ENCODE measurements around the gene WSB1. TPM values are rescaled to one million over a fixed set of nuclear protein-coding genes. Genes with fewer than 3 reads are reported as not detected.

WSB1 gene
- total RNA-seq, 2 experiments from 2014 or later = 145 to 190 TPM

DNA sequence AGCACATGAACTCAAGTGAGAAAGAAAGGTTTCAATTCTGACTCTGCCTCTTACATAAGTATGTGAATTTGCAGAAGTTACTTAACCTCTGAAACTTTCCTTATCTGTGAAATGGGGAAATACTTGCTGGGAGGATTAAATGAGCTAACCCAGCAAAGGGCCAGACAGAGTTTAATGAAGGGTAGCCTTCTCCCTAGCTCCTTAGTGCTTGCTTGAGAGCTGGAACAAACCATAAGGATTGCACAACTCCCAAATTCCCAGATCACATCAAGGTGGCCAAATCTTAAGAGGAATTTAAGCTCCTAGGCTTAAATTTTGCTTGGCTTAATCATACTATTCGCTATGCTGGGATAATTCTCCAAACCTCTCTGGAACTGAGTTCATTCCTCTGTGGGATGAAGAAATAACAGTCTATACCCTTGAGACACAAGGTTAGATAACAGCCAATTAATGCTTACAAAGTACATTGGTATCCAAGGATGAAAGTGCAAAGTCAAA, 11.8 kb upstream of the WSB1 start:
- no peak overlapping the region for H3K4me3 Mint-ChIP-seq
- no peaks in the 10 kb centered on the region for H3K27me3 Mint-ChIP-seq
- H3K36me3 Mint-ChIP-seq (ENCODE audit: low read depth) = no peaks in the 10 kb centered on the region
- no peaks in the 10 kb centered on the region for H3K9me3 Mint-ChIP-seq (ENCODE audit: low read depth)
- intact Hi-C loops (cut with DNase I, micrococcal nuclease) = no loop called here
- H3K27ac Mint-ChIP-seq = no peak overlapping the region
- DNase-seq (no peak), ATAC-seq (no peak)
- no peaks in the 10 kb centered on the region for H3K4me1 Mint-ChIP-seq
- ChIA-PET POLR2A (no interaction called here), CTCF (no interaction called here)

DNA sequence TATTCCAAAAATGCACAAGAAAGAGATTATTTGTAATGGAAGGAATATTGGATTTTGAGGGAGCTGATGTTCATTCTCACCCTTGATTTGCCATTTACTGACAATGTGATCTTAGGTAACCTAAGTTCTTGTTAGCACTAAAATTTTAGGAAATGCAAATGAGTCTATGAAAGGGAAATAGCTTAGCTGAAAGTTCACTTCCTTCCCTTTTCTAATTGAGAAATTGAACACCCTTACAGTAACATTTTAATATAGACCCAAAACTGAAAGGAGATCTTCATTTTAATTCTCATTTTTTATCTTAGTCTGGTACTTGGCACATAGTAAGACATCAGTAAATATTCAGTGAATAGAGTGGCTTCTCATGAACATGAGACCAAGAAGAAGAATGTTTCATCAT, 10.9 kb upstream of the WSB1 start:
- no peaks in the 10 kb centered on the region for H3K27me3 Mint-ChIP-seq
- ATAC-seq (no peak), DNase-seq (no peak)
- H3K36me3 Mint-ChIP-seq (ENCODE audit: low read depth) = no peaks in the 10 kb centered on the region
- intact Hi-C loops (cut with DNase I, micrococcal nuclease) = no loop called here
- ChIA-PET POLR2A (no interaction called here), CTCF (no interaction called here)
- H3K27ac Mint-ChIP-seq = no peak overlapping the region
- no peaks in the 10 kb centered on the region for H3K4me1 Mint-ChIP-seq
- no peaks in the 10 kb centered on the region for H3K9me3 Mint-ChIP-seq (ENCODE audit: low read depth)
- no peak overlapping the region for H3K4me3 Mint-ChIP-seq

DNA sequence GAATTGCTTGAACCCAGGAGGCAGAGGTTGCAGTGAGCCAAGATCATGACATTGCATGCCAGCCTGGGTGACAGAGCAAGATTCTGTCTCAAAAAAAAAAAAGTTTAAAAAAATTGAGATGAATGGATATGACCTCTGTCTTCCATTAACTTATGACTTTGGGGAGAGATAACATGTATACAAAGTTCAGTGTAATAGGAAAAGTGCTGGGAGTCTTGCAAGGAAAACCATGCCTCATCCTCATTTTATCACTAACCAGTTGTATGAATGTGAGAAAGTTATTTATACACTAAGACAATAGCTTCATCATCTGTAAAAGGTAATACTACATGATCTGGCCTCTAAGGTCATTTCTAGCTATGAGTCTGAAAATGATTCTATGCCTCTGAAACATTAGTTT, 10.2 kb upstream of the WSB1 start:
- Mint-ChIP-seq H3K36me3 (ENCODE audit: low read depth) (no peaks in the 10 kb centered on the region), H3K27ac (no peak overlapping the region), H3K27me3 (peaks cover 2% of the 10 kb centered on the region), H3K9me3 (ENCODE audit: low read depth) (no peaks in the 10 kb centered on the region), H3K4me3 (no peak overlapping the region), H3K4me1 (no peaks in the 10 kb centered on the region)
- no peak for DNase-seq
- intact Hi-C loops (cut with DNase I, micrococcal nuclease) = no loop called here
- ChIA-PET CTCF (interaction anchor here (1.1 kb wide), 1 partner anchor 11 kb away, joined by 4 read pairs; no protein-coding TSS in a partner anchor), POLR2A (no interaction called here)
- no peak for ATAC-seq

DNA sequence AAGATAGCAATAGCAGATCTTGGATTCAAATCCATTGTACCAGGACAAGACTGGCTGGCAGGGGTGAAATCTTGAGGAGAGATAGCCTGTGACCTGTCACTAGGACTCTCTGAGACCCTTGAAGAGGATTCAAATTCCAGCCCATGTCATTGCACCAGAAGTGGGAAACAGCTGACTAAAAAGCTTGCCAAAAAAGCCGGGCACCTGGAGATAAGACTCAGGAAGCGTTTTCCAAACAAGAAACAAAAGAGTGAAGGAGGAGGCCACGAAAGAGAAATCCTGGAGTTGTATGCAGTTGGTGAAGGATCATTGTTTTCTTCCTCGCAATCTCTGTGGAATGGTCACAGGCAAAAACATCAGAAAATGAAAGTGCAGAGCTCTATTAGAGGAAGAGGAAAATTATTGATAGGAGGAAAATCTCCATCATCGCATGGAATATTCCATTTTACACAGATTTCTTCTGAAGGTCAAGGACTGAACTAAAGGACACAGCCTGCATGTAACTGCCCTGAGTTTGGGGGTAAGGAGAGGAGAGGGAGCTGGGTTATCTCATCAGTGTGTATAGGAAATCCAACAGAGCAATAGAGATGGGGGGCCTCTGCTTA, 9.0 kb upstream of the WSB1 start:
- H3K9me3 Mint-ChIP-seq (ENCODE audit: low read depth) = no peaks in the 10 kb centered on the region
- no peak overlapping the region for H3K4me3 Mint-ChIP-seq
- H3K27me3 Mint-ChIP-seq = peaks cover 2% of the 10 kb centered on the region
- CTCF ChIA-PET = interaction anchor here (0.6 kb wide), 1 partner anchor 363 kb away, joined by 3 read pairs; no protein-coding TSS in a partner anchor
- POLR2A ChIA-PET = no interaction called here
- no peaks in the 10 kb centered on the region for H3K36me3 Mint-ChIP-seq (ENCODE audit: low read depth)
- intact Hi-C loops (cut with DNase I, micrococcal nuclease) = no loop called here
- DNase-seq (no peak), ATAC-seq (no peak)
- H3K27ac Mint-ChIP-seq = no peak overlapping the region
- no peaks in the 10 kb centered on the region for H3K4me1 Mint-ChIP-seq

DNA sequence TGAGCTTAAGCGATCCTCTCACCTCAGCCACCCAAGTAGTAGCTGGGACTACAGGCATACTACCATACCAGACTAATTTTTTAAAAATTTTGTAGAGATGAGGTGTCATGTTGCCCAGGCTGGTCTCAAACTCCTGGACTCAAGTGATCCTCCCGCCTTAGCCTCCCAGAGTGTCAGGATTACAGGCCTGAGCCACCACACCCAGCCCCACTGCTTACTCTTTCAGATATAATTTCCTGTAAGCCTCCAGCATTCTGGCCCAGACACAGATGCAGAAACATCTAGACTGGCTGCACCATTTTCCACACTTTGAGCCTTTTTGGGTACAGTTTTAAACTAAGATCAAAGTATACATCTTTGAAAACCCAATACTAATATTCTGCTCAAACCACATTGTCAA, 8.4 kb upstream of the WSB1 start:
- Mint-ChIP-seq H3K27ac (no peak overlapping the region), H3K4me1 (no peaks in the 10 kb centered on the region), H3K9me3 (ENCODE audit: low read depth) (no peaks in the 10 kb centered on the region), H3K27me3 (peaks cover 2% of the 10 kb centered on the region), H3K36me3 (ENCODE audit: low read depth) (no peaks in the 10 kb centered on the region), H3K4me3 (no peak overlapping the region)
- ChIA-PET CTCF (interaction anchor here (0.6 kb wide), 1 partner anchor 362 kb away, joined by 3 read pairs; no protein-coding TSS in a partner anchor), POLR2A (no interaction called here)
- ATAC-seq (no peak), DNase-seq (no peak)
- intact Hi-C loops (cut with DNase I, micrococcal nuclease) = no loop called here

DNA sequence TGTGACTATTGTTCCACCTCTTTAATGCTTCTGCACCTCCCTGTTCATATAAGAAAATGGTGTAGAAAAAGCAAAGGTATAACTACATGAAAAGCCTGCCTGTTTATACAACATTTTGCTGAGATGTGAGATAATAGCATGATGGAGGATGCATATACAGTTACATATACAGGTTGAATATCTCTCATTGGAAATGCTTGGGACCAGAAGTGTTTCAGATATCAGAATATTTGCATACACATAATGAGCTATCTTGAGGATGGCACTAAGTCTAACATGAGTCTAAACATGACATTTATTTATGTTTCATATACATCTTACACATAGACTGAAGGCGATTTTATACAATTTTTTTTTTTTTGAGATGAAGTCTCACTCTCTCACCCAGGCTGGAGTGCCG, 5.7 kb upstream of the WSB1 start:
- CTCF ChIA-PET = interaction anchor here (7.6 kb wide), 1 partner anchor 51 kb away, joined by 45 read pairs; no protein-coding TSS in a partner anchor

DNA sequence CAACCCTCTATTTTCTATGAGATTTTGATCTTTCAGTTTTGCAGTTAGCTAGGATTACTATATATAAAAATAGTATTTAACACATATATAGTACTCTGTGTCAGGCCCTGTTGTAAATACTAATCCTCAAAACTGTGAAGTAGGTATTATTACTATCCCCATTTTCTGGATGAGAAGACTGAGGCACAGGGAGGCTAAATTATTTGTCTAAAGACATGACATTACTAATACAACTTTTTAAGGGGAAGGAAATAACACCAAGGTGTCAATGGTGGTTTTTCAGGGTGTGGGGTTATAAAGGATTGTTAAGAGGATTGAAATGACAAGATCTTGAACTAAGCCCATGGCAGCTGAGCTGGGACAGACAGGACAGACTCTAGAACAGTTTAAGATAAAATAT, 4.1 kb upstream of the WSB1 start:
- ATAC-seq (no peak), DNase-seq (no peak)
- H3K36me3 Mint-ChIP-seq (ENCODE audit: low read depth) = no peaks in the 10 kb centered on the region
- no peak overlapping the region for H3K27ac Mint-ChIP-seq
- H3K9me3 Mint-ChIP-seq (ENCODE audit: low read depth) = no peaks in the 10 kb centered on the region
- intact Hi-C loops (cut with DNase I, micrococcal nuclease) = loop anchor here (5.0 to 10.0 kb wide), 4 partner anchors 167 to 1657 kb away; partner anchors contain the start of gene KSR1 (in 1 of the 2)
- peaks cover 7% of the 10 kb centered on the region for H3K4me1 Mint-ChIP-seq
- H3K27me3 Mint-ChIP-seq = peaks cover 2% of the 10 kb centered on the region
- ChIA-PET CTCF (interaction anchor here (1.0 to 7.6 kb wide), 2 partner anchors 43 to 53 kb away, joined by 3 to 45 read pairs; no protein-coding TSS in a partner anchor), POLR2A (no interaction called here)
- H3K4me3 Mint-ChIP-seq = no peak overlapping the region

More for the DNA sequence above, 5.7 kb upstream of the WSB1 start:
- no peak overlapping the region for H3K4me3 Mint-ChIP-seq
- ATAC-seq = no peak
- DNase-seq = no peak
- H3K9me3 Mint-ChIP-seq (ENCODE audit: low read depth) = no peaks in the 10 kb centered on the region
- H3K36me3 Mint-ChIP-seq (ENCODE audit: low read depth) = no peaks in the 10 kb centered on the region
- POLR2A ChIA-PET = no interaction called here
- intact Hi-C loops (cut with DNase I, micrococcal nuclease) = no loop called here
- H3K27me3 Mint-ChIP-seq = peaks cover 2% of the 10 kb centered on the region
- no peak overlapping the region for H3K27ac Mint-ChIP-seq
- H3K4me1 Mint-ChIP-seq = peaks cover 1% of the 10 kb centered on the region

DNA sequence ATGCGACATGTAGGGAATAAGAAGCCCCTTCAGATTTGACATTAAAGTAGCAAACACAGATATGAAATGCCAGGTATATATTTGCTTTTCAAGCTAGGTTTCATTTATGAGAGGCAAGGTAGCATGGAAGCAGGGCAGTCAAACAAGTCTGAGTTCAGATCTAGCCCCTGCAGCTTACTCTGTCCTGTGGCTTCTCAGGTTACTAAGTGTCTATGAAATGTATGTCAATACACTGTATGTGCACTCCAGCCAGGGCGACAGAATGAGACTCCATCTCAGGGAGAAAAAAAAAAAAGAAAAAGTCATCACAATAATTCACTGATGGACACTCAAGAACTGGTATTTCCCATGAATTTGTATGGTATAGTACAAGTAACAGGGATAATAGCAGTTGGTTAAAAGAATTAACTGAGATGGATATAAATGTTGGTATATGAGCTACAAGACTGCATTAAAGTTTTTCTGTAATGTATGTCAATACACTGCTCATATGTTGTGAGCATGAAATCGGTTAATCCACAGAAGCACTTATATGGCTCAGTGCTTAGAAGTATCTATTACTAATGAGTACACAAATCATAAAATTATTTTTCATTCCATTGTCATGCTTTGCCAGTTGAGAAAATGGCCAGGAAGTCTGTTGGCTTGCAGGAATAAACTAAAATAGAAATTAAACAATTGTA, 2.9 kb upstream of the WSB1 start:
- Mint-ChIP-seq H3K36me3 (ENCODE audit: low read depth) (peaks cover 11% of the 10 kb centered on the region), H3K27me3 (peaks cover 2% of the 10 kb centered on the region), H3K4me1 (peaks cover 13% of the 10 kb centered on the region), H3K27ac (no peak overlapping the region), H3K4me3 (no peak overlapping the region), H3K9me3 (ENCODE audit: low read depth) (no peaks in the 10 kb centered on the region)
- POLR2A ChIA-PET = no interaction called here
- ATAC-seq (no peak), DNase-seq (no peak)
- CTCF ChIA-PET = interaction anchor here (0.6 to 7.6 kb wide), 4 partner anchors 21 to 90 kb away, joined by 3 to 45 read pairs (median 3); no protein-coding TSS in a partner anchor
- intact Hi-C loops (cut with DNase I, micrococcal nuclease) = loop anchor here (5.0 to 10.0 kb wide), 4 partner anchors 166 to 1656 kb away; partner anchors contain the start of gene KSR1 (in 1 of the 2)

DNA sequence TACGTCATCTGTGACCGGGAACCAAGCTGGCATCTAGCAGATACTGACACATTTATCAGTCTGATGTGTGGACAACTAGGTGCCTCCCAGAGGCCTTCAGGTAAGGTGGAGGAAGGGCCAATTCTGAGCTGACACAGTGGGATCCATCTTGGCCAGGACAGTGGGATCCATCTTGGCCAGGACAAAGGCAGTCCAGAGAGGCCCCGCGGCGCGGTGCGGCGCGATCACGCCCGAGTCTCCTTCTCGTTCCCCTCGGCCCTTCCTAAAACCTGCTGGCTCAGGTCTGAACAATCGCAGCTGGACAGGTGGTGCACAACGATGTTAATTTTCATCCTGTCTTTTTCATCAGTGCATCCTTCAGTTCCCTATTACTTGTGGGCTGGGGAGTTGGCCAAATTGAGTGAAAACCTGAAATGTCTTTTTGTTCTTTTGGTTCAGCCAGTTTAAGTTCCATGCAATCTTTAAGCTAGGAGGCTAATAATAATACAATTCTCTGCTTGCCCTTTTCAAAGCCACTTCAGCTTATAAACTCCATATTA, 486 bp upstream of the WSB1 start:
- peak; percentile 33 for DNase-seq
- Mint-ChIP-seq H3K36me3 (ENCODE audit: low read depth) (peaks cover 22% of the 10 kb centered on the region), H3K27me3 (no peaks in the 10 kb centered on the region), H3K27ac (peak overlapping the region; percentile 99), H3K4me1 (peaks cover 28% of the 10 kb centered on the region), H3K9me3 (ENCODE audit: low read depth) (no peaks in the 10 kb centered on the region), H3K4me3 (peak overlapping the region; percentile 89)
- ChIA-PET CTCF (interaction anchor here (0.8 to 7.6 kb wide), 3 partner anchors 10 to 56 kb away, joined by 3 to 45 read pairs (median 4); no protein-coding TSS in a partner anchor), POLR2A (interaction anchor here (0.6 to 2.3 kb wide), 3 partner anchors 52 to 173 kb away, joined by 3 to 9 read pairs (median 9); no protein-coding TSS in a partner anchor)
- intact Hi-C loops (cut with DNase I, micrococcal nuclease) = loop anchor here (5.0 to 10.0 kb wide), 4 partner anchors 164 to 1654 kb away; partner anchors contain the start of gene KSR1 (in 1 of the 2)
- no peak for ATAC-seq

DNA sequence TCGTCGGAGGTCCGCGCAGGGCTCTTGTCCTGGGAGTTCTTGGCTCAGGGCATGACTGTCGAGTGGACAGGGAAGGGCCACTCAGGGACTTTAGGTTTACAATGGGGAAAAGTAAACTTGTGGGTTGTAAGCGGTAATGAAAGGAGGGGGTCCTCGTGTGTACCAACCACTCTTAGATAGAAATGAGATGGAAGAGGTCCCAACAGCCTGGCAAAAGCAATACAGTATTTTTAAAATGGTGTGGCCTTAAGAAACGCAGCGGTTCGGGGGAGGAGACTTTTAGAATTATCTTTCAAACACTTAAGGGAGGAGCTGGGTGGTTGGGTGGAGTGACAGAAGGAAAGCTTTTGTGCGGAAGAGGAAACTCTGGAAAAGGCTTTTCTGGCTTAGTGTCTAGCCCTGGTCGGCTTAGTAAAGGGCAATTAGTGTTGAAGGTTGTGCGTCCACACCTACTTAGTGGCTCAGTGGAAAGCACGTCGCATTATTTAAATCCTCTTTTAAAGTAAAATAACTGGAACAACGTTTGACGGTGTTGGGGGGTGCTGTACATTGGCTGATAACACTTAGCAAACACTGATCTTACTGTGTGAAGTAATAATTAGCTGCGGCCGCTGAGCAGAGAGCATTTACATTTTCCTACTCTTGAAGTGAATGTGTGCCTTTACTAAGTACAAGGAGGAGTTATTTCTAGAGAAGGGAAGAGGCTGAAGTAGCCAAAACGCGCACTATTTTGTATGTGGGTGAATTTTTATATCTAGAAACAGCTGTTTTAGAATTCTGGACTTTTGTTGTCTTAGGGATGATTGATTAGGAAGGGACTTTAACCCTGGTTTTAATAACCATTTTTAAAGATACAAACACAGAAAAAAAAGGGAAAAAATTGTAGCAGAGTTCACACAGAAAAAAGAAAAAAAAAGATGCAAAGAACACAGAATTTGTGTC, 1.0 kb downstream of the WSB1 start:
- Mint-ChIP-seq H3K4me1 (peaks cover 40% of the 10 kb centered on the region), H3K27me3 (no peaks in the 10 kb centered on the region), H3K9me3 (ENCODE audit: low read depth) (no peaks in the 10 kb centered on the region), H3K36me3 (ENCODE audit: low read depth) (peaks cover 22% of the 10 kb centered on the region), H3K4me3 (peak overlapping the region; percentile 89), H3K27ac (peak overlapping the region; percentile 99)
- POLR2A ChIA-PET = interaction anchor here (0.6 to 2.8 kb wide), 7 partner anchors 38 to 746 kb away, joined by 3 to 18 read pairs (median 5); no protein-coding TSS in a partner anchor
- DNase-seq (peak; percentile 61), ATAC-seq (peak; percentile 42)
- CTCF ChIA-PET = interaction anchor here (0.8 to 7.6 kb wide), 7 partner anchors 10 to 510 kb away, joined by 3 to 45 read pairs (median 3); no protein-coding TSS in a partner anchor
- intact Hi-C loops (cut with DNase I, micrococcal nuclease) = loop anchor here (1.0 to 10.0 kb wide), 12 partner anchors 37 to 1652 kb away; partner anchors contain the start of genes KSR1 (in 1 of the 2) and LYRM9 (in 1 of the 2)
